Measurements from ENCODE around the gene TNNI3K.

TNNI3K gene

GRCh38 chr1:74502858-74503257 lies 267.7 kb downstream of the TNNI3K start:
- no peak for DNase-seq
- TF ChIP-seq CTCF (IDR thresholded peaks at IDR 0.05) = no peak
- no peaks in the 10 kb centered on the region for H3K9me3 ChIP-seq
- H3K27me3 ChIP-seq = no peaks in the 10 kb centered on the region
- no peaks in the 10 kb centered on the region for H3K36me3 ChIP-seq
- no peak overlapping the region for H3K27ac ChIP-seq
- intact Hi-C loops (cut with DNase I; ENCODE audit: low total_unique reads) = no loop called here
- H3K4me3 ChIP-seq = no peak overlapping the region
- no peaks in the 10 kb centered on the region for H3K4me1 ChIP-seq

GRCh38 chr1:74504125-74504932 lies 269.1 kb downstream of the TNNI3K start:
- no peak for DNase-seq
- no peaks in the 10 kb centered on the region for H3K27me3 ChIP-seq
- H3K36me3 ChIP-seq = no peaks in the 10 kb centered on the region
- H3K9me3 ChIP-seq = no peaks in the 10 kb centered on the region
- intact Hi-C loops (cut with DNase I; ENCODE audit: low total_unique reads) = no loop called here
- no peak overlapping the region for H3K27ac ChIP-seq
- no peak overlapping the region for H3K4me3 ChIP-seq
- H3K4me1 ChIP-seq = no peaks in the 10 kb centered on the region
- peak; percentile 29 to 43 for TF ChIP-seq CTCF (IDR thresholded peaks at IDR 0.05)

GRCh38 chr1:74504933-74505512 lies 269.8 kb downstream of the TNNI3K start:
- Histone ChIP-seq H3K4me3 (no peak overlapping the region), H3K36me3 (no peaks in the 10 kb centered on the region), H3K27me3 (no peaks in the 10 kb centered on the region), H3K9me3 (no peaks in the 10 kb centered on the region), H3K4me1 (no peaks in the 10 kb centered on the region), H3K27ac (no peak overlapping the region)
- intact Hi-C loops (cut with DNase I; ENCODE audit: low total_unique reads) = no loop called here
- TF ChIP-seq CTCF (IDR thresholded peaks at IDR 0.05) = no peak
- no peak for DNase-seq

GRCh38 chr1:74505928-74506710 lies 270.9 kb downstream of the TNNI3K start:
- no peaks in the 10 kb centered on the region for H3K4me1 ChIP-seq
- TF ChIP-seq CTCF (IDR thresholded peaks at IDR 0.05) = no peak
- H3K4me3 ChIP-seq = no peak overlapping the region
- H3K27ac ChIP-seq = no peak overlapping the region
- intact Hi-C loops (cut with DNase I; ENCODE audit: low total_unique reads) = no loop called here
- no peaks in the 10 kb centered on the region for H3K27me3 ChIP-seq
- no peak for DNase-seq
- H3K9me3 ChIP-seq = no peaks in the 10 kb centered on the region
- H3K36me3 ChIP-seq = no peaks in the 10 kb centered on the region

GRCh38 chr1:74508449-74508848 lies 273.3 kb downstream of the TNNI3K start:
- no peak overlapping the region for H3K4me3 ChIP-seq
- H3K27me3 ChIP-seq = no peaks in the 10 kb centered on the region
- H3K36me3 ChIP-seq = no peaks in the 10 kb centered on the region
- no peaks in the 10 kb centered on the region for H3K9me3 ChIP-seq
- no peak overlapping the region for H3K27ac ChIP-seq
- DNase-seq = no peak
- intact Hi-C loops (cut with DNase I; ENCODE audit: low total_unique reads) = no loop called here
- no peaks in the 10 kb centered on the region for H3K4me1 ChIP-seq
- no peak for TF ChIP-seq CTCF (IDR thresholded peaks at IDR 0.05)

Measured in tibial artery (tissue), 4 donors.